GM11168 (cell line): ENCODE results near the gene ITPKB.

Experiments used
- in situ Hi-C: fragments of 300-500 bp; cut with MboI; formaldehyde crosslinking; loops from one replicate; pipeline ENCODE4 v1.12.0; 2022; ENCODE audit warnings: low sequenced_read_pairs; ENCODE audit not compliant: unreplicated experiment

Gene ITPKB

DNA sequence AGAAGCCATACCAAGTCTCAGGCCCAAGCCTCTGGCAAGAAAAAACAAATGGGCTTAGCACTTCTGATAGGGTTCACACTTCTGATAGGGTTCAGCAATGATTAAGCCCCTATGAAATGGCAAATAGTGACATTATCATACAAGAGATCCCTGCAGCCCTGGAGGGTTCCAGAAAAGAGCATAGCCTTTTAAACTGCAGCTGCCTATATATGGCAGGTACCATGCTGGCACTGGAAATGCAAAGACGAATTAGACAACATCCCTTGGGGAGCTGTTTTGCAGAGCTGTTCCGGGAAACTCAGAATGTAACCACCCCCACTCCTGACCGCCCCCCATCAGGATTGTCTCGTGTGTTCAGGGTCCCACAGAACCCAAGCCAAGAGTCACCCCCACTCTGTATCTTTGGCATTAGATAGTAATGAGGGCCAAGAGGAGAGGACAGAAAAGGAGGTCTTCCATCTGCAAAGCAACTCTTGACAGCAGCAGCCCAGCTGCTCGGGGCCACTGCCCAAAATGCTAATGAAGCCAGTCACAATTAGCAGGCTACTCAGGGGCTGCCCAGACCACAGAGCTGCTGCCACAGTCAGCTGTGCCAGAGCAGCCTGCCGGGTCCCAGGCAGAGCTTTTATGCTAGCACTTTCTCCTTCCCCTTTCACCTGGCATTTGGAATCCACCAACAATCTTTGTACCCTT lies 50.9 kb downstream of the ITPKB start:
- in situ Hi-C loops: no loop called here

- in situ Hi-C loops: no loop called here
Observed at GRCh38 chr1:226687426-226687825, 51.7 kb downstream of the ITPKB start.

- in situ Hi-C loops: no loop called here
Observed at GRCh38 chr1:226686440-226687425, 52.3 kb downstream of the ITPKB start.

GRCh38 chr1:226685196-226685820 lies 53.8 kb downstream of the ITPKB start:
- in situ Hi-C loops: no loop called here

- in situ Hi-C loops: no loop called here
Observed at GRCh38 chr1:226684026-226684425, 55.1 kb downstream of the ITPKB start.

GRCh38 chr1:226682871-226683814 lies 55.9 kb downstream of the ITPKB start:
- in situ Hi-C loops: no loop called here

DNA sequence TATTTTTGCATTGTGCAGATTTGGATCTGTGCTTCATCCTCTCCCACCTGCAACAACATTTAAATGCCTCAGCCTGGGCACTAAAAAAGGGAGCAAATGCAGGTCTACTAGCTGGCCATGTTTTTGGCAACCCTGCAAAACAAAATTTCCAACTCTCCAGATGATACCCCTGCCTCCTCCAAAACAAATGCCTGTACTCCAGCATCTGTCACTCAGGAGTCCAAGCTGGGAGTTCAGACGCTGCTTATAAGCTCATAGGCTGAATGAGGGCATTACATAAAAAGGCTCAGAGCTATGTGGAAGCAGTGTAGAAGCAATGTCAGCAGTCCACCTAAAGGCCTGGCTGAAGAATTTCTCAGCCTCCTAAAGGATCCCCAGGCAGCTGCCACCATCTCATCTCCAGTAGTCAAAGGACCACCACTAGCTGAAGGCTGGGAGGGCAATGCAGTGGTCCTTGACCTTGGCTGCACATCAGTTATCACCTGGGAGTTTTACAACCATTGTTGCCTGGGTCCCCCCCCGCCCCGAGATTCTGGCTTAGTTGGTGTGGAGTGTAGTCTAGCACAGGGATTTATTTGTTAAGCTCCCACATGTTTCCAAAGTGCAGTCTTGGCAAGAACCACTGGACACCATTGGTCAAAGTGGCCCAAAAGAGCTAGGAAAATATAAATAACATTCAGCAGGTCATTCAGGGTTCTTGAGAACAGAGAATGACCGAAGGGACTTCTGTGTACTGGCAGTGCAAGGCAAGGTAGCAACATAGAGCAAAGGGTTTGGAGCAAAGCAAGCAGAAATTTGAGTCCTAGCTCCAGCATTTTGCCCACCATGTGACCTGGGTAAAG lies 57.2 kb downstream of the ITPKB start:
- in situ Hi-C loops: no loop called here

DNA sequence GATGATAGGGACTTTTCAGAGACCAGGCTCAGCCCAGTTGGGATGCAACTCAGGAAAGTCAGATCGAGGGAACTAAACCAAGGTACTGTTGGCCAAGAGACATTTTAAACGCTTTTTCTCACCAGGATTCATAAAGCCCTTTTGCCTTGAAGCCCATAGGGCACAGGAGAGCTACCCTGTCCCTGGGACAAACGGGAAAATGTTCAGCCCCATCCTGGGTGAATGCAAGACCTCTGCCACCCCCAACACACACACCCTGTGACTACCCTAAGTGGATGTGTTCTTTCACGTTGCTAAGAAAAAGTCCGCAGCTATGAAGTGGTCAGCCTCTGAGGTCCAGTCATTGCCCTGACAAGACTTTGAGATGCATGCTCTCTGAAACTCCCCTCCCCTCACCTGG lies 58.4 kb downstream of the ITPKB start:
- in situ Hi-C loops: no loop called here

DNA sequence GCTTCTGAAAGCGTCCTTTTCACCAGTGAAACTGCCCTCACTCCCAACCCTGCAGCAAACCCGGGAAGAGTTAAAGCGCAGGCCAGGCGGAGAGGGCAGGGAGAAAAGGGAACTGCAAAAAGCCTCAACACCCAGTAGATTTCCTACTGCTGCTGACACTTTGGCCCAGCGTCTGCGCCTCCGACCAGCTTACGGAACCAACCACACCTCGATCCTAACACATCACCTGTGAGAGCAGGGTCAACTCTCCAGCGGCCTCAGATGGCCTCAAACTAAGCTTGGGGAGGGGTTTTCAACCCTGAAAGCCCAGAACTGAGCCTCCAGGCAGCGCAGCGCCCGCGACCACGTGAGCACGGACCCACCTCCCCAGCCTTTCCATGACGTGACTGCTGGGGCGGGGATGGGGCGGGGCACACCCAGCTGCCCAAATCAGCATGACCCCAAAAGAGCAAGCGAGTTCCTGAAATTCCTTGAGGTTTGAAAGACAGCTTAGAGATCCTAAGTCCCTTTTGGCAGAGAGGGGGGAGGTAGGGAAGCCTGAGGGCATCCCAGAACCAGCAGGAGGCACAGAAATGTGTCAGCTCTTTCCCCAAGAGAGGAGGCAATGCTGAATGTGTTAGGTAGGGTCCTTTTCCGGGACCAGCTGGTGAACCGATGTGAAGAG lies 59.1 kb downstream of the ITPKB start:
- in situ Hi-C loops: no loop called here

DNA sequence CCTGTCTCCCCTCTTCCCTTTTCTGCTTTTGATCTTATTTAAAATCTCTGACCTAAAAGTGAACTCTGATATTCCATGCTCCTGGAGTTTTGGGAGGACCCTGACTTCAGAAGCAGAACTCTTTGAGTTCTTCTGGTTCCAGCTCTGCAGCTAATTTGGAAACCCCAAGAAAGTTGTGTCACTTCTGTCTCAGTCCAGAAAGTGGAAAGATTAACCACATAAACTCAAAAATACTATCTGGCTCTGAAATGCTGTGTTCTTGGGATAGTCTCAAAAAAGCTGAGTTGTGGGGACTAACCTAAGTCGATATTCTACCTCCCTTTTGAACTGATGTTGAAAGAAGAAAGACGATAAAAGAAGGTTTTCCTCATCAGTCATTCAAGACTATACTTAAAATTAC lies 59.8 kb downstream of the ITPKB start:
- in situ Hi-C loops: no loop called here

DNA sequence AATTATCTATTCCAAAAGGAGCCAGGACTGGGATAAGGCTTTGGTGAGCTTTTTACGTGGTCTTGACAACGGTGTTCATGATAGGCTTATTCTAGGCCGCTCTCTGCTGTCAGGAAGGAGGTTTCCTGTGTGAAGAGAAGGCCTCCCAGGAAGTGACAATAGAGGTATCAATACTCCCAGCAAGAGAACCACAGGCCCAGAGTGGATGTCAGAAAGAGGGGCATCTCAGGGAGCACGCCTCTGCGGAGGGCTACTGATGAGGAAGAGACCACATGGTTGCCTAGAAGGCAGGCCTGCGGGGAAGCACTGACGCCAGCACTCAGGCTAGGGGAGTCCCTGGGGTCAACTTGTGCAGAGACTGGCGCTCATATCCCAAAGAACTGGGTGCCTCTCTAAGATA lies 60.4 kb downstream of the ITPKB start:
- in situ Hi-C loops: no loop called here

DNA sequence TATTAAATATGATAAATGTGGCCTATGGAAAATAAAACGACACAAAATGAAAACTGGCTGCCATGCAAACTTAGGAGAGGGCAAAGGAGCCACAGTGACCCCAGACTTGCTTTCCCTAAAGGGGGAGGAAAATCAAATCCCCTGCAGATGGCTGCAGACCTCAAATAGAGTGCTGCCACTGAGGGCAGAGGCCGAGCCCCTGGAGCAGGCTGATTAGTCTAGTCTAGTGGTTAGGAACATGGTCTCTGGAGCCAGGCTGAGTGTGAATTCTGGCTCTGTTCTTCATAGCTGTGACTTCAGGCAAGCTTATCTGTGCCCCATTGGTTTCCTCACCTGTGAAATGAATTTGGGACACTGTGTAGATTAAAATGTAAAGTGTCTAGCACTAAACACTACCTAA lies 60.8 kb downstream of the ITPKB start:
- in situ Hi-C loops: no loop called here

DNA sequence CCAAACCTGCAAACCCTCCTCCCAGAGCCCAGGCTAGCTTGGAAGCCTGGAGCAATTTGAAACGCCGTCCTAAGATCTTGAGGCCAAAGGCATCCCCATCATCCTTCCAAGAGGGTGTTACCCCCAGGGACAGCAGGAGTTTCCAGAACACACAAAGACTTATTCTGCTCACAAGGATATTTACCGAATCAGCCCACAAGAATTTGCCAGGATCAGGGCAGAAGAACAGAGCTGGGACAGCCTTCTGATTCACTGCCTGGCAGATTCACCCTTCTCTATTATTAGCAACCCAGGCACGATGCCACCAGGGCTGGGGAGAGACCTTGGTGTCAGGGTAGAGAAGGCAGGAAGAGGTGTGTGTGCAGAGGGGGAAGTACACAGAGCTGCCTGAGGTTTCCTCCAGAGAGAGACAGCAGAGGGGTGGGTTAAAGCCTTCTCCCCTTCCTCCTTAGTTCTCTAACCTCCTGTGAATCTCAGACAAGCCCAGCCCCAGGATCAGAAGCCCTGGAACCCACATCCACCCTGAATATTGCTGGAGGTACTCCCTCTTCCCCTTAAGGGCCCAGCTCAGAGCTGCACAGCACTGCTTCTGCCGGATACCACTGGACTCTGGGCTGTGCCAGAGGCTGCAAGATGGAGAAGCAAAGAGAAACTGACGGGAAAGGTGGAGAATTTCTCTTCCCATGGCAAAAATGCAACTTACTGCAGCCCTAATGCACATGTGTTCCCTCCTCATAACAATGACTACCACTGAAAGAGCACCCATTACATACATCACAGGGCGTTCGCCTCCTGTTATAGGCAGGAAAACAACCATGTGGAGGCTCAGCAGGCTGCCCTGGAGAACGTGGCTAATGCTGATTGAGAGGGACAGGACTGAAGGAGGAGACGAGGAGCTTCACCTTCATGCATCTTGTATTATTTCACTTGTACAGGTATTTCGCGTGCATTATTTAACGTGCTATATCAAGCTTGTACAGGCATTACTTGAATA lies 61.8 kb downstream of the ITPKB start:
- in situ Hi-C loops: no loop called here

DNA sequence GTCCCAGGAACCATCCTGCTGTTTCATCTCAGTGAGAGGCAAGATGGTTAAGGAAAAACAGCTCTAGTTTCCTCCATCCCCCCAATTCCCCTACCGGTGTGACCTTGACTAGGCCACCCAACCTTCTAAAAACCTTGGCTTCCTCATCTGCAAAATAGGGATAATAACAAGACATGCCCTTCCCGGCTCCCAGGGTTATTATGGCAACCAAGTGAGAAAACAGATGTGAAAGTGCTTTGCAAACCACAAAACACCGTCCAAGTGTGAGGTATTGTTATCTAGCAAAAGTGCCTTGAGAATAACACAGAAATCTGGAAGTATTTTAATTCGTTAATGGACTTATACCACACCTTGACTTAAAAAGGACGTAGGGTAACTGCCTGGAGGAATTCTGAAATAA lies 62.7 kb downstream of the ITPKB start:
- in situ Hi-C loops: no loop called here

DNA sequence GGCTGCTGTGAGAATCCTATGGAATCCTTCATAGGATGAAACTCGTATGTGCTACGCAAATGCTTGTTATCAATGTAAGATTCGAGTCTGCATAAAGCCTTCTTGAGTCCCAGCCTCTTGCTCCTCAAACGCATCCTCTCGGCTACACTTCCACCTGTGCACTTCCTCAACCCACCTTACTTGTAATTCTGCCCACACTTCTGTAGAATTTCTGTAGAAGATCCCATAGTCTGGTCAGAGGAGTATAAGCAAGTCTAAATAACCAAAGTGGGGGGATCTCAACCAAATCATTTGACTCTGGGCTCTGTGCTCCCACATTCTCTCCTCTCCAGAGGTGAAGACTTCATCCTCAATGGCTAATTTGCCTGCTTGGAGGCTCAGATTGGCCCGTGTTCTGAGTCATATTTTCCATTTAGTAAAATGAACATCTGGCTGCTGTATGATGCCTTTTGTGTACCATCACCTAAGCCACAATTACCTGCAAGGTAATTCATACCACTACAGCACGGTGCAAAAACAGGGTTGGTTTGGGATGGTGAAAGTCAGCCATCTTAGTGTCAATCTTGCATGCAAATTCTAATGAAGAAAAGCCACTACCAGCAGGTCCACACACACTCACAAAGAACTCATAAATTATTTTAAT lies 63.2 kb downstream of the ITPKB start:
- in situ Hi-C loops: no loop called here

DNA sequence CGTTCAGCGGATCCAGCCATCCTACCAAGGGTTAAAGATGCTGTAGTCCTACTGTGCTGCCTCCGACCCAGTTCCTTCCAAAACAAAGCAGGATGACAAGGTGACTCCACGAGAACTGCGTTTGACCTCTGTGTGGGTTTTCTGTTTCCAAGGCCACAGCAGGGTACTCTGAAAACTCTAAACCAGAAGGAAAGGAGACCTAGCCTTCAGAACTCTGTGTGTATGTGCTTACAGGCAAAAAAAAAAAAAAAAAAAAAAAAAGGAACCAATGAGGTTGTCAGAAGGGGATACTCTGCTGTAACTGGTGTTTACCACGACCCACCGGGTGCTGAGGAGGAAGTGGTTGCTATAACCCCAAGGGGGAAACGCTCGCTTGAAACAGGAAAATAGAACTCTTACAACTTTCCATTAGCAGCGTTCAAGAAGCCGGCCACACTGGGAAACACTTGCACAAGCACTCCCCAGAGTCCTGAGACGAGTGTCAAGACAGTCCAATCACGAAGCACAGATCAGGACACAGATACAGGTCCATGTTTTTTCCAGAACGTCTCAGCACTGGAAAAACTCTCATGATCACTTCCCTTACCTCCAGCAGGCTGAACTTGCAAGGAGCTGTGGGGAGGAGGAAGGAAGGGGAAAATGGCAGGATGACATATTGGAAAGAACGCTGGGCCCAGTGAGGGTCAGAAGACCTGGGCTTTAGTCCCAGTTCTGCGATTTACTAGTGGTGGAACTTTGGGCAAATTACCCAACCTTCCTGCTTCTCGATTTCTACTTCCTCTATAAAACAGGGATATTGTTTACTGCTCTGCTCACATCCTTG lies 64.0 kb downstream of the ITPKB start:
- in situ Hi-C loops: no loop called here
